NOMO-1 treated with dmso at 0.1 percent for 144 hours (cell line): ENCODE results near the gene GLUL.
"Not testable (repeated sequence)": the region's sequence is repeated elsewhere in the genome, so short reads cannot be mapped to it uniquely, and the experiment has no call there.

Experiments used
- DNase-seq: peaks from one replicate; lab custom pipeline; 2025; ENCODE audit not compliant: unreplicated experiment; lab: John Stamatoyannopoulos, UW

GLUL gene

DNA sequence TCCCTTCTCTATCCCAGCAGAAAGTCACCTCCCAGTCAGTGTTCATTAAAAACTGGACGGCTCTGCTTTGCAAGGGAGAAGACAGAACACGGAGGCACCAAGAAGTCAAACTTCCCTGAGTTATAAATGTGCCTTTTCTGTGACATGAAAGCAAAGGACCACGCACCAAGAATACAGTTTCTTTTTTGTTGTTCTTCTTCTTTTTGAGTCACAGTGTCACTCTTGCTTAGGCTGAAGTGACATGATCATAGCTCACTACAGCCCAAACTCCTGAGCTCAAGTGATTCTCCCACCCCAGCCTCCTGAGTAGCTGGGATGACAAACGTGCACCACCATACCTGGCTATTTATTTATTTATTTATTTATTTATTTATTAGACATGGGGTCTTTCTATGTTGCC is 22.7 kb downstream of the GLUL start:
- no peak for DNase-seq

DNA sequence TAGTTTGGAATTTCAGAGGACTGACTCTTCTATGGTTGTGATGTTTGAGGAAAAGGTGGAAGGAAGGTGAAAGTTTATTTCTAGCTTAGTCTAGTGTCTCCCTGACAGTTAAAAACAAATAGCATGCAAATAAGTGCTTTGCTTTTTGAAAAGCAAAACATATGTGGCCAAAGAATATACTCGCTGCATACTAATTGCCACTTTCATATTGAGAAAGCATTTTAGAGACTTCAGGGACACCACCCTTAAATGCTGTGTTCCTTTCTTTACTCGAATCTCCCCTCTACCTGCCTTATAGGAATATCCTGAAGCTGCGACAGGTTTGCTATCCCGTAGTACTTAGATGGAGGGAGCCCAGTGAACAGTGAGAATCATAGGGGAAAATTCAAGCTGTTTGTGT is 23.2 kb downstream of the GLUL start:
- DNase-seq: no peak

DNA sequence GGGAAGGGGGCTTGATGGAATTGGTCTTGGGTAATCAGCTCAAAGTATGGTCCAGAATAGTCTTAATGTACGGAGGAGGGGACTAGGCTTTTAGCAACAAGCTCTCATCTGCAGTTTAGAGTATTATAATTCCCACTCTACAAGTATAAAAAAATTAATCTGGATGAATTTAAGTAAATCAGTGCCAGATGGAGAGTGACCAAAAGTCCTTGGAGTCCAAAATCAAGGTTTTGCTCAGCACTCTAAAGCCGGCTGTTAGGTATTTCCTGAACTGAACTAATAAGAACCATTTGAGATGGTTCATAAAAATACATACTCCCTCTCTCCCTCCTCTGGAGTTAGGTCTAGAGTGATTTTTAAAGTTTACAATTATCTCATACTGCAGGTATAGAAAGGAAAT is 23.7 kb downstream of the GLUL start:
- DNase-seq: no peak

DNA sequence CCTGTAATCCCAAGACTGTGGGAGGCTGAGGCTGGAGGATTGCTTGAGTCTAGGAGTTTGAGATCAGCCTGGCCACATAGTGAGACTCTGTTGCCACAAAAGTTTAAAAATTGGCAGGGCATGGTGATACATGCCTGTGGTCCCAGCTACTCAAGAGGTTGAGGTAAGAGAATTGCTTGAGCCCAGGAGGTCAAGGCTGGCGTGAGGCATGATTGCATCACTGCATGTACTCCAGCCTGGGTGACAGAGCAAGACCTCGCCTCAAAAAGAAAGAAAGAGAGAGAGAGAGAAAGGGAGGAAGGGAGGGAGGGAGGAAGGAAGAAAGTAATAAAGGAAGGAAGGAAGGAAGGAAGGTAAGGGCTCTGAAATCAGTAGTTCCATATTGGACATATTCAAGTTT is 25.0 kb downstream of the GLUL start:
- no peak for DNase-seq

DNA sequence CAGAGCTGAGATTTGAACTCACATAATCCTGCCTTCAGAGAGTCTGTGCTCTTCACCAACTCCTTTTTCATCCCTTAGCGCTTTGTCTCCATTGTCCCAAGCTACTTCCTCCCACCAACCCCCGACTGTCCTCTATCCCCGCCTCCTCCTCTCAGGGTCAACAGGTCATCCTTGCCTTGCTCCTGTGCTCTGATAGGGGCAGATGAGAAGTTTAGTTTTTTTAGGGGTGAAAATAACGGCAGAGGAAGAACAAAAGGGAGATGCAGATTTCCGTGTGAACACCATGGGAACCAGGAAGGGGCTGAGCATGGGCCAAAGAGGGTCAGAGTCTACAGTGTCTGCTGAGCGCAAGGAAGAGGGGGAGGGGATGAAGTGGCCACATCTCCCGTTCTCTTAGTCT is 31.9 kb downstream of the GLUL start:
- no peak for DNase-seq

DNA sequence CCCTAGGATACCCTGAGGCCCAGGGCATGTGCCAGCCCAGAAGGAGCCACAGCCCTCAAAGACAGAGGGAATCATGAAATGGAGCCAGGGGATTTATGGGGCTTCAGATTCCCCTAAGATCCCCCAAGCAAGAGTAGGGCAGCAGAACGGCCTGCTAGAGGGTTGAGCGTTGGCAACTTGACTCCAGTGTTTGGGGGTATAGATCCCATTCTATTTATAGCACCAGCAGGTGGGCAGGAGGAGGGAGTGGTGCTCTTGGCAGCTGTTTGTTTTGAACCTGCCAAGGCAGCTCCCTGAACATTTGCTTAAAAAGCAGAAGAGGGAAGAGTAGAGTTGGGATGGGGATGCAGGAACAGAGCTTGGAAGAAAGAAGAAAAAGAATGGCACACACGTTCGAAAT is 33.7 kb downstream of the GLUL start:
- no peak for DNase-seq

DNA sequence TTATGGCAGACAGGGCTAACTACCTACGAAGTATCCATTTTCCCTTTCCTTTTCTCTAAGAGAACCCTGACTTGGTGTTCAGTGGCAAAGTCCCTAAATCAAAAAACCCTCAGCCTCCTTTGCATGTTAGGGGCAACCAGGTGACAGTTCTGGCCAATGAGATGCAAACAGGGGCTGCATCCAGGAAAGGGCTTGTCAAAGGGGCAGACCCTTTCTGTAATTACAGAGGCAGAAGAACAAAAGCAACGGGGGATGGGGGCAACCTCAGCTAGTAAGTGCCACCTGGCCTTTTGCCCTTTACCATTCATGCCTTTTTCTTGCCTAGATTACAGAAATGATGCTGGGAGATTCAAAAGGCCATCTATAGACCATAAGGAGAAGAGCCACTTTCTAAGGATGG is 34.4 kb downstream of the GLUL start:
- DNase-seq: no peak

DNA sequence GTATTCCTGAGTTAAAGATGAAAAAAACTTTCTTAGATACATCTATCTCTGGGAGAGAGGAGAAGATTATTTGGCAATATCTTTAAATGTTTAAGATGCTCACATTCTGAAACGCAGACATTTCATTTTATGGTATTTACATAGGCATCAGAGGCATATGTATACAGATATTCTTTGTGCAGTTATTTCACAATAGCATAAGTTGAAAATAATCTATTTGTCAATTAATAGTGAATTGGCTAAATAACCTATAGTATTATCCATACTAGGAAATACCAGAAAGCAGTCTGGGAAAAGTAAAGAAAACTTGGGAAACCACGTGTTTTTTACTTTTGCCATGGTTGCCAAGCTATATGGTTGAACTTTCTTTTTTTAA is 35.9 kb downstream of the GLUL start:
- DNase-seq: no peak

DNA sequence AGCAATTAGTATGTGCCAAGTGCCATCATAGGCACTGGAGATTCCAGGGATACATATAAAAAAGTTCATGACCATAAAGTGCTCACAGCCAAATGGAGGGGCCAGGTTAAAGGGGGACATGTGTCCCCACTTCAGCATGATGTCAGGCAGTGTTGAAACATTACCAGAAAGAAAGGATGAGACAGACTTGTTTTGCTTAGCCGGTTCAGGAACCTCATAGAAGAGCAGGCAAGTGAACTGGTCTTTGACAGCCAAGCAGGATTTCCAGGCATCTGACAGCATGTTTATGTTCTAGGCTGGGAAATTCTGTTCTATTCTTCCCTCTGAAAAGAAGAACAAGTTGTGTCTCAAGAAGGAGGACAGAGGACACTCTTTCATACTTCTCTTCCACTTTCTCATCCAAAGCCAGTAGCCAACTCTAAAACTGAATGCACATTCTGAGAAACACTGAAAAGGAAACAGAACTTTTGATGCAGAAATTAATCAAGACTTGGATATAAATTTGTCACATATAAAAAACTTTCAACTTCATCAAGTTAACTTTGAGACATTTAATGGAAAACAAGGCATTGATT is 39.7 kb downstream of the GLUL start:
- DNase-seq: no peak

DNA sequence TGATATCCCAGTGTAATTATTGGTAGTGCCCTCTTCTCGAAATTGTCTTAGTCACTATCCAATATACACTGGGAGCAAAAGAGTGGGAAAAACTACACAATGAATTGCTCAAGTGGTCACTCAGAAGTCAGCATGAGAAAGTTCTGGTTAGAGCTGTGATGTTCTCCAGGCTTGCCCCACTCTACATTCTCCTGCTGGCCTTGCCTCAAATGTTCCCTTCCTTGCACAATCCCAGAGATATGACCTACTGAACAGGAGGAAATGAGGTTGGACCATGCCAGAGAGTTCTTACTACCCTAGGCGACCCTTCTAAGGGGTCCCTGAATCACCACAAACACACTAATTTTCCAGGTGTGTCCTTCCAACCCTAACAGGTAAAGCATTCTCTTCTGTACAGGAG is 40.8 kb downstream of the GLUL start:
- no peak for DNase-seq

DNA sequence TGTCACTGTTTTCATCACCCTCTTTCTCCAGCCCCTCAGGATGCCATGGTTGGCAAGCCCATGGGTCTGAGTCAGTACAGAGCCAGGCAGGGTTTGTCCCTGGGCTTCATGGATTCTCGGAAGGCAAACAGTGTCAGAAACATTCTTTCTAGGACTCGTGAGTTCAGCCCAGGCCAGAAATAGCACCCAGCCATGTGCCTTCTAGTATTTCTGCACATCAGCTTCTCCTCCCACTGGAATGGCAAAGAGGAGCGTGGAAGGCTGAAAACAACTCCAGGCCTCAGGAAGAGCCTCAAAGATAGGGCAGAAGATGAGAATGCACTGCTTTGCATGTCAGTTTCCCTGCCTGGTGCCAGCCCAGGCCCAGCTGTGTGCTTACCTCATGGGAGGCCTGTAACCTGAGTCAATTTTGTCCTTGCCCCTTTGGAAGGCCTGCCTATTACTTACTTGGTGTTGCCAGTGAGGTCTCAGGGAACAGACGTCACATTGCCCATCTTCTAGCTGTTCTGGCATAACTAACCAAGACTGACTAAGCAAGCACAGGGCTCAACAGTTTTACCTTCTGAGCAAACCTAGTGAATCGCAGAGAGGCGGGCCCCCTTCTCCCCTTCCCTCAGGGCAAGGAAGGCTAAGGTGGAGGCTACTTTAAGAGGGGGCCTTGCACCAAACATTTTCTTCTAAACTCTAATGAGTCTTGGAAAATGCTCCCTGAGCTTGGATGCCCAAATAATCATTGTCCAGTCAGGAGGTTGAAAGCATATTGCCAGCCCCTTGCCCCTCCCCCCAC is 42.4 kb downstream of the GLUL start:
- no peak for DNase-seq

DNA sequence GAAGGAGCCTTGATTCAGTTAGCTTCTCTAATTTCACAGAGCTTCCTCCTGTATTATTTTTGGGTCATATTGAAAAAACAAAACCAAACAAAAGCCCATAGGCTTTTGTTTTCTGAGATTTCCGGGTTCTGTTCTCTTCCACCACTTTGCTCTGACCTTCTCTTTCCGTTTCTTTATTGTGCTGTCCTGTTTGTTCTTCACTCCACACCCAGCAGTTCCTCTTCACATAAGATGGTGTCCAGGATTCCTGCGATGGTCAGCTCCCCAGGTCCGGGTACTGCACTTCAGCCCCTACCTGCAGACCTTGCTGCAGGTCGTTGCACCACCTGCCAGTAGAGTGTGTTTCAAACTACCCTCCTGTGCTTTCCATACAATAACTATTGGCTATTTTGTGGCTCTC is 44.6 kb downstream of the GLUL start:
- no peak for DNase-seq

DNA sequence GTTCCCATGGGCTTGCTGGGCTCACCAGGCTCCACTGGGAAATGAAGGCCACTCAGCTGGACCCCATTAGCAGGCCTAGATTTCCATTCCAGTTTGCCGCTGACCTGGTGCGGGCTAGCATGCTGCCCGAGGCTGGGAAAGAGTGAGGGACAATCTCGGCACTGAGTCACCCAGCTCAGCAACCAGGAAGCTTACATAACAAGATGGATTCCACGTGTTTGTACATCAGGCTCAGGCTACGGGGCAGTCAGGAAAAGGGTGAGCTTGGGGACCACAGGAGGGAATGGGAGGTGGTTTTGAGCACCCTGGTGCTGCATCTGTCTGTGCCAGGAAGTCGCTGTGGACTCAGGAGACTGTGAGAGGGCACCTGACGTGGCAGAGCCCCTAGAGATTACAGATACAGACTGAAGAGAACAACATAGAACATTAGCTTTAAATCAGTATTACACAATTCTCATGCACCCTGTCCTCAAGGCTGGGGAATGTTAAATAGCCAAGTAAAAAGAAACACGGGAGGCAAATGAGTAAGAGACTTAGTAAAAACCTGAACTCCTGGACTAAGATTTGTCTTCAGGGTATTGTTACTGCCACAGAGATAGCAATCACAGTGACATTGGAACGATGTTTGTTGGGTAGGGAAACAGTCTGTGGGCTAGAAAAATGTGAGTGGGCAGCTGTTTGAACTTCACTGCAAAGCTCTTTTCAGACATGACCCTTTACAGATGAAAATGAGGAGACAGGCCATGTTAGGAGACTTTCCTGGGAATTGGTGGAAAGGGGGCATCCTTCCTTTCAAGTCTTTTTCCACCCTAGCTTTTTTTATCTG is 51.1 kb downstream of the GLUL start:
- no peak for DNase-seq

DNA sequence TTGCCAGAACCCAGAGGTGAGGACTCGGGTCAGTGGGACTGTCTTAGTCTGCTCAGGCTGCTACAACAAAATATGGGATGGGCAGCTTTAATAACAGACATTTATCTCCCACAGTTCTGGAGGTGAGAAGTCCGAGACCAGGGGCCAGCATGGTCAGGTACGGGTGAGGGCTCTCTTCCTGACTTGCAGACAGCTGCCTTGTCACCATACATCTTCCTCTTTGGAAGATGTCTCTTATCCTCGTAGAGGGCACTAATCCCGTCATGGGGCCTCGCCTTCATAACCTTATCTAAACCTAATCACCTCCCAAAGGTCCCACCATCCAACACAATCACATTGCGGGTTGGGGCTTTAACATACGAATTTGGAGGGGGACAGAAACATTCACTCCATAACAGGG is 51.9 kb downstream of the GLUL start:
- DNase-seq: no peak

DNA sequence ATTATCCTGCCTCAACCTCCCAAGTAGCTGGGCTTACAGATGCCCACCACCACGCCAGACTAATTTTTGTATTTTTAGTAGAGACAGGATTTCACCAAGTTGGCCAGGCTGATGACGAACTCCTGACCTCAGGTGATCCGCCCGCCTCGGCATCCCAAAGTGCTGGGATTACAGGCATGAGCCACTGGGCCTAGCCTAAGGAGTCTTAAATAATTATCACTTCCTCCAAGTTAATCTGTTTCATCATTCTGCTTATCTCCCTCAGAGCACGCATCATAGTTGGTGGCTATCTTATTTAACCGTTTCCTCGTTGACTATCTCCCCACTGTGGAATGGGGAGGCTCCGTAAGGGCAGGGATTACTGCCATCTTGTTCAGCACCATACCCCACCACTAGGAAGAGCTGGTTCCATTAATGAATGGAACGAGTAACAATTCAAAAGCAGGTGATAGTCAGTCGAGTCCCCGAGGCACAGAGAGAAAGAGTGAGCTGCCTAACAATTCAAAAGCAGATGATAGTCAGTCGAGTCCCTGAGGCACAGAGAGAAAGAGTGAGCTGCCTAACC is 52.7 kb downstream of the GLUL start:
- no peak for DNase-seq

DNA sequence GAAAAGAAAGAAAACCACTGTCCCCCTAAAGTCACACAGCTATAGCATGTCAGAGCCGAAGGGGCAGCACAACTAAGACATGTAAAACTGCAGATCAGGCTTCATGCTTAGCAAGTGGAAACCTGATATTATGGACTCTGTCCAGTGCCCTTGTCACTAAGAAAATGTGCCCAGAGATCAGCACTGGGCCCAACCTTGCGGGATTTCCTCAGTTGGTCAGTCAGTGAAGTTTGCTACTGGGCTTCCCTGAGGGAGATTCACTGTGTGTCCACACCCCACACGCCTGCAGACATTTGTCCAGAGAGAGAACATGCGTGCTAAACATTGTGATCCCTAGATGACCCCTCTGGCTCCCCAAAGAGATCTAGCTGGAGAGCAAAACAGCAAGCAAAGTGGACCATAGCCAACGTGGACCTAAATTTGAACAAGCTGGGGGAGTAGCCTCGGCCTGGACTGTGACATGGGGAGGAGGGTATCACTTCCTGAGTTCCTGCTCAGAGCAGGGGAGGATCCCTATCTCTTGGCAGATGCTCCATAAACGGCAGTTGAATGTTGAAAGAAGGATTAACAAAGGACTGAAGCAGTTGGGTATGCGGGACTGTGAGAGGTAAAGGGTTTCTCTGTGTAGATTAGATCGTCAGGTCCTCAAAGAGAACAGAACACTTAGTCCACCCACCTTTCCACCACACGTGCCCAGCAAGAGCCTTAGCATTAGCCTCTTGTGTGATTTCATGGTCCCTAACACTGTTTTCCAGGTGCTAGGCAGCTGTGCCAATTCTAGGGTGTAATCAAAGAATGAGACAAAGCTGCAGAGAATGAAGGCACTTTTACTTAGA is 53.6 kb downstream of the GLUL start:
- DNase-seq: no peak

DNA sequence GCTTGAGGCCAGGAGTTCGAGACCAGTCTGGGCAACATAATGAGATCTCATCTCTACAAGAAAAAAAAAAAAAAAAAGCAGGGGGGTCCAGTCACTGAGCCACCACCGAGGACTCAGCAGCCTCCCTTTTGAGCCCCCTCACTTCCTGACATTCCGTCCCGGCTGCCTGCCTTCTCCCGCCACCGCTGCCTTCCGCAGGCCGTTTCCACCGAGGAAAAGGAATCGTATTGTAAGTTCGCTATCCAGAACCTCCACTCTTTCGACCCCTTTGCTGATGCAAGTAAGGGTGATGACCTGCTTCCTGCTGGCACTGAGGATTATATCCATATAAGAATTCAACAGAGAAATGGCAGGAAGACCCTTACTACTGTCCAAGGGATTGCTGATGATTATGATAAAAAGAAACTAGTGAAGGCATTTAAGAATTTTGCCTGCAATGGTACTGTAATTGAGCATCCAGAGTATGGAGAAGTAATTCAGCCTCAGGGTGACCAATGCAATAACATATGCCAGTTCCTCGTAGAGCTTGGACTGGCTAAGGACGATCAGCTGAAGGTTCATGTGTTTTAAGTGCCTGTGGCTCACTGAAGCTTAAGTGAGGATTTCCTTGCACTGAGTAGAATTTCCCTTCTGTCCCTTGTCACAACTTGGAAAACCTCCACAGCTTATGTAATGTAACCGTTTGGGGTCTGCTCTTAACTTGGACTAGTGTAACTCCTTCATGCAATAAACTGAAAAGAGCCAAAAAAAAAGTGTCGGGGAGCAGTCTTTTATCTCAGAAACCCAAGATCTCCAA is 55.6 kb downstream of the GLUL start:
- no peak for DNase-seq

DNA sequence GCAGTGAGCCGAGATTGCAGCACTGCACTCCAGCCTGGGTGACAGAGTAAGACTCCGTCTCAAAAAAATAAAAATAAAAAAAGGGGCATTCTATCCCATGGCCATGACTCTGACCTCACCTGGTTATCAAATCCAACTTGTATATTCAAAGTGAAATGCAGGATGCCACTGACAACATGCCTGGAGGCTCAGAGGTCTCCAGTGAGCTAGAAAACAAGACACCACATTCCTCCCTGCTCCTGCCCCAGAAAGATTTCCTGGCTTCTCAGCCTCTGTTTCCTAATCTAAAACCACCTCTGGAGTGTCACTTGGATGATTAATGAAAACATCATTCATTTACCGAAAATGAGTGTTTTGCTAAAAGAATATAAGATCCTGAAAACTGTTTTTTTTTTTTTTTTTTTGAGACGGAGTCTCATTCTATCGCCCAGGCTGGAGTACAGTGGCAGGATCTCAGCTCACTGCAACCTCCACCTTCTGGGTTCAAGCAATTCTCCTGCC is 58.5 kb downstream of the GLUL start:
- not testable (repeated sequence) for DNase-seq

DNA sequence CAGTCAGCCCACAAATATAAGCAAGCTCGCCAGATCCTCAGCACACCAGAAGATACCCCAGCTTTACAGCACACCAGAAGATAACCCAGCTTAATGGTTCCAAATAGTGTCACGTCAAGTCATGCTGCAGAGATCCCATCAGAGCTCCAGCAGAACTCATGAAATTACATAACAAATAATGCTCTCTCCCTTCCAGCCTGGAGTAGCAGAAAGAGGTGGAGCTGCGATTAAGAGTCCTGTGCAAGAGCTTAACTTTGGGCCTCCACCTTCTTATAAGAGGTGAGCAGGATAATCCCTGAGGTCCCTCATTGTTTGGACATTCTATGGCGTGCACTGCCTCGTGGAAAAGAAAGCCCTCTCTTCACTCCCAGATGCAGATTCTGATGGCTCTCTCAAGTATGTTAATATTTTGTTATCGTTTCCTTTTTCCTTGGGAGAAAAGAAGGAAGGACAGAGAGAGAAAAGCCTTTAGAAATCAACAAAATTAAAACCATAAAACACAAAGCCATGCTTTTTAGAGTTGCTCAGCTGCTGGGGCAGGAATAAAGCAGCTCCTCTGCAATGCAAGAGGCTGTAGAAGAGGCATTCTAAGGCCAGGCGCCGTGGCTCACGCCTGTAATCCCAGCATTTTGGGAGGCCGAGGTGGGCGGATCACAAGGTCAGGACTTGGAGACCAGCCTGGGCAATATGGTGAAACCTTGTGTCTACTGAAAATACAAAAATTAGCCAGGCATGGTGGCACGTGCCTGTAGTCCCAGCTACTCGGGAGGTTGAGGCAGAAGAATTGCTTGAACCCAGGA is 59.1 kb downstream of the GLUL start:
- no peak for DNase-seq
